HepG2 (cell line): Measurements from ENCODE around the gene SYNE2. TPM values are rescaled to one million over a fixed set of nuclear protein-coding genes. Genes with fewer than 3 reads are reported as not detected.

Experiments
- ATAC-seq: fragments of 200-7000 bp; cut with Tn5 transposase; 3 replicates; pipeline ENCODE4 v1.9.1; 2020; ENCODE audit warnings: mild to moderate bottlenecking, moderate library complexity
- BruUV-seq: library from RNA; stranded (reverse); fragments of 400-500 nt; replicated peaks from 2 replicates; lab custom pipeline; 2021; lab: Mats Ljungman, UMichigan
- CTCF ChIA-PET: fragments of 300-600 bp; formaldehyde crosslinking; extraction: SDS; loops from one replicate; lab custom pipeline; 2021; ENCODE audit warnings: low total read pairs, inconsistent platforms, low intra/inter-chr PET ratio; lab: Yijun Ruan, JAX
- POLR2A ChIA-PET: fragments of 350-600 bp; sonication (Branson Sonifier 250); formaldehyde crosslinking; loops from one replicate; lab custom pipeline; 2020; ENCODE audit warnings: antibody characterized with exemption, inconsistent platforms; lab: Yijun Ruan, JAX
- DNase-seq: peaks from one replicate; pipeline ENCODE4 v3.0.0-alpha.2; 2015; ENCODE audit warnings: low spot score
- FAIRE-seq: peaks from 3 replicates; lab custom pipeline; 2011; peaks lifted over from hg19 to GRCh38; lab: Jason Lieb, UNC
- H2AFZ ChIP-seq: one replicate; pipeline ENCODE4 v1.6.1; 2011; ENCODE audit warnings: low read length, inconsistent platforms
- H3K27ac ChIP-seq: fragments of 300-600 bp; 3 replicates; pipeline ENCODE4 v1.8.0; 2011; ENCODE audit warnings: mixed run types, mild to moderate bottlenecking, mixed read lengths, low read length, inconsistent platforms; ENCODE audit not compliant: insufficient read depth; ENCODE audit errors: extremely low read length
- H3K27me3 ChIP-seq, 2 experiments: fragments of 200-600 bp in 1 of 2; 2 replicates in 1 of 2; 3 replicates in 1 of 2; pipeline versions ENCODE4 v1.6.0 to v1.8.0; 2011; ENCODE audit warnings: low read length in 2 of 2, mild to moderate bottlenecking in 2 of 2, moderate library complexity in 2 of 2, inconsistent platforms in 1 of 2; ENCODE audit not compliant: insufficient read depth in 2 of 2, control insufficient read depth in 1 of 2
- H3K36me3 ChIP-seq, 2 experiments: fragments of 200-600 bp in 1 of 2; replicated peaks in 1 of 2; 2 replicates in 1 of 2; 3 replicates in 1 of 2; pipeline versions ENCODE4 v1.5.1 to v1.8.0; 2011; ENCODE audit warnings: low read length in 2 of 2, inconsistent platforms in 1 of 2; ENCODE audit not compliant: insufficient read depth in 2 of 2, control insufficient read depth in 1 of 2
- H3K4me1 ChIP-seq: 2 replicates; pipeline ENCODE4 v1.5.1; 2012; ENCODE audit warnings: low read length, inconsistent platforms; ENCODE audit not compliant: insufficient read depth
- H3K4me2 ChIP-seq: 2 replicates; pipeline ENCODE4 v1.6.0; 2011; ENCODE audit warnings: low read depth, low read length, inconsistent platforms
- H3K4me3 ChIP-seq, 3 experiments: fragments of 200-600 bp in 1 of 3; sonication (generic), shearing (Covaris generic) in 1 of 3; replicated peaks in 1 of 3; 2 replicates each; pipeline ENCODE4 v1.5.1; 2011 to 2016; ENCODE audit warnings: low read length in 3 of 3, inconsistent platforms in 2 of 3, low read depth in 2 of 3, mild to moderate bottlenecking in 2 of 3, control low read depth in 1 of 3, mixed read lengths in 1 of 3; ENCODE audit not compliant: insufficient read depth in 1 of 3
- H3K79me2 ChIP-seq: one replicate; pipeline ENCODE4 v1.6.1; 2011; ENCODE audit warnings: low read length, inconsistent platforms; ENCODE audit not compliant: insufficient read depth
- H3K9ac ChIP-seq: 2 replicates; pipeline ENCODE4 v1.6.0; 2011; ENCODE audit warnings: mild to moderate bottlenecking, low read depth, low read length, inconsistent platforms; ENCODE audit not compliant: insufficient read depth
- H3K9me3 ChIP-seq: 2 replicates; pipeline ENCODE4 v1.5.1; 2012; ENCODE audit warnings: mild to moderate bottlenecking, low read length
- H4K20me1 ChIP-seq: 2 replicates; pipeline ENCODE4 v1.6.0; 2011; ENCODE audit warnings: inconsistent platforms, mild to moderate bottlenecking, low read length, moderate library complexity; ENCODE audit not compliant: insufficient read depth
- ARNT ChIP-seq: fragments of 450-650 bp; IDR thresholded peaks from 2 replicates; pipeline ENCODE4 v1.6.1; 2017
- HES4 ChIP-seq: sonication (generic); formaldehyde crosslinking; IDR thresholded peaks from 2 replicates; pipeline ENCODE4 v1.9.0; 2021; ENCODE audit warnings: mild to moderate bottlenecking, missing genetic modification reagents, borderline replicate concordance
- RBAK ChIP-seq: sonication (generic); formaldehyde crosslinking; IDR thresholded peaks from 2 replicates; pipeline ENCODE4 v1.5.1; 2020; ENCODE audit warnings: mild to moderate bottlenecking, missing genetic modification reagents
- SOX13 ChIP-seq, 3 experiments: fragments of 450-650 bp in 1 of 3; sonication (generic) in 1 of 3; formaldehyde crosslinking in 1 of 3; IDR thresholded peaks in 2 of 3; conservative IDR thresholded peaks in 1 of 3; 2 replicates each; pipeline versions ENCODE4 v1.5.0 to v1.6.1; 2016 to 2020; ENCODE audit warnings: antibody characterized with exemption in 1 of 3, mild to moderate bottlenecking in 1 of 3, missing compliant biosample characterization in 1 of 3, missing genetic modification reagents in 1 of 3, moderate library complexity in 1 of 3
- SRSF4 ChIP-seq: fragments of 200-400 bp; formaldehyde crosslinking; IDR thresholded peaks from one replicate; pipeline ENCODE4 v1.6.1; 2018; ENCODE audit warnings: mild to moderate bottlenecking, low read depth, low read length, moderate library complexity; ENCODE audit not compliant: poor library complexity, severe bottlenecking
- ZBTB20 ChIP-seq: sonication (generic); formaldehyde crosslinking; IDR thresholded peaks from 2 replicates; pipeline ENCODE4 v1.8.1; 2023; ENCODE audit warnings: missing genetic modification reagents, low read depth, mild to moderate bottlenecking, borderline replicate concordance
- ZNF235 ChIP-seq: sonication (generic); formaldehyde crosslinking; IDR thresholded peaks from 2 replicates; pipeline ENCODE4 v1.8.1; 2023; ENCODE audit warnings: mild to moderate bottlenecking, missing genetic modification reagents, borderline replicate concordance
- ZNF550 ChIP-seq: sonication (generic); formaldehyde crosslinking; IDR thresholded peaks from 2 replicates; pipeline ENCODE4 v1.4.0; 2020; ENCODE audit warnings: mild to moderate bottlenecking, missing genetic modification reagents, borderline replicate concordance
- ZNF674 ChIP-seq: sonication (generic); formaldehyde crosslinking; IDR thresholded peaks from 2 replicates; pipeline ENCODE4 v1.5.0; 2020; ENCODE audit warnings: low read depth, mild to moderate bottlenecking, missing genetic modification reagents
- ZNF775 ChIP-seq: sonication (generic); formaldehyde crosslinking; IDR thresholded peaks from 2 replicates; pipeline ENCODE4 v1.4.0; 2020; ENCODE audit warnings: missing genetic modification reagents, mild to moderate bottlenecking, moderate library complexity, borderline replicate concordance
- WGBS: methylation state at CpG from one replicate; pipeline ENCODE4 v1.1.6; 2017; ENCODE audit warnings: low lambda C conversion rate; 5-methylcytosine and 5-hydroxymethylcytosine counted together
- in situ Hi-C: cut with HindIII; loops from 2 replicates; pipeline ENCODE4 v1.10.0; 2017; ENCODE audit warnings: low pct_unique_long_range_greater_than_20kb; ENCODE audit not compliant: extremely low pct_ligation_motif_present
- intact Hi-C: fragments of 100-400 bp; cut with micrococcal nuclease; formaldehyde crosslinking; loops from one replicate; pipeline ENCODE4 v1.10.0; 2022; ENCODE audit not compliant: unreplicated experiment
- polyA plus RNA-seq, 8 experiments: library from polyadenylated mRNA; depleted of rRNA in 3 of 8; stranded (reverse) in 7 of 8; unstranded in 1 of 8; fragments of >200 nt; fragmentation: Illumina TruSeq in 4 of 8; extraction: Trizol in 4 of 8; gene quantifications; 2 replicates each; pipeline versions ENCODE4 v1.2.1 to v1.2.3, GENCODE V29; 2011 to 2016; ENCODE audit warnings: low read depth in 4 of 8, missing spikeins in 1 of 8, mixed read lengths in 1 of 8; ENCODE audit not compliant: insufficient read depth in 1 of 8
- total RNA-seq, 5 experiments: library from RNA; depleted of rRNA; stranded (reverse); fragments of >200 nt; fragmentation: Illumina TruSeq; extraction: Trizol; gene quantifications; 2 replicates each; pipeline ENCODE4 v1.2.3, GENCODE V29; 2016; ENCODE audit warnings: low read depth in 1 of 5
- TF ChIP-seq, protein P1 (sequence below): sonication (generic); formaldehyde crosslinking; IDR thresholded peaks from 2 replicates; pipeline ENCODE4 v1.4.0; 2020; ENCODE audit warnings: mild to moderate bottlenecking, missing genetic modification reagents, borderline replicate concordance
- TF ChIP-seq, protein P2 (sequence below): IDR thresholded peaks from 2 replicates; pipeline ENCODE4 v1.6.1; 2016; ENCODE audit warnings: missing biosample characterization, missing genetic modification reagents, low read depth
- TF ChIP-seq, protein P3 (sequence below): IDR thresholded peaks from 2 replicates; pipeline ENCODE4 v1.6.1; 2018; ENCODE audit warnings: missing genetic modification reagents, mild to moderate bottlenecking, missing compliant biosample characterization

The SYNE2 gene
- total and polyA plus RNA-seq, 2 of the 13 experiments (the other 11 are each of a cell fraction or from before 2014, with no cell fraction given), result 6.2 to 13.3 TPM

DNA sequence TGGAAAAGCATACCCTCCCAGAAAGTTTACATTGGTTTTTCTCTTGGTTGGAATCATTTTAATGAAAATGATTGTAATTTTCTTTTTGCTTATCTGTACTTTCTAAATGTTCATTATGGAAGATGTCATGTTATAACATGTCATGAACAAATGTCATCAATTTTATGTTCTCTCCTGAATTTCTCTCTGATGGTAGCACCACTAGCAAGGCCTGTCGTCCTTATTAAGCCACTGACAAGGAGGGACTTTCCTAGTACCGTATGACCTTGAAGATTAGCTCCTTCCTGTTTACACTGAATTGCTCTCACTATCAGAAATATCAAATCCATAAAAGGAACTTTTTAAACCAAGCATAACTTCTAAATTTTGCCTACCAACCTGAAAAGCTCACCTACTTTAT is 342.4 kb downstream of the SYNE2 start (continued):
- no peak for TF ChIP-seq SOX13 (IDR thresholded peaks at IDR 0.05)
- no peak for TF ChIP-seq SOX13 (CRISPR knock-in tag; conservative IDR thresholded peaks at IDR 0.05 in 1 of 2, IDR thresholded peaks at IDR 0.05 in 1 of 2)
- TF ChIP-seq ZNF775 (CRISPR knock-in tag), result no peak
- TF ChIP-seq HES4 (CRISPR knock-in tag), result no peak
- TF ChIP-seq, all 625 proteins: peak for 0

DNA sequence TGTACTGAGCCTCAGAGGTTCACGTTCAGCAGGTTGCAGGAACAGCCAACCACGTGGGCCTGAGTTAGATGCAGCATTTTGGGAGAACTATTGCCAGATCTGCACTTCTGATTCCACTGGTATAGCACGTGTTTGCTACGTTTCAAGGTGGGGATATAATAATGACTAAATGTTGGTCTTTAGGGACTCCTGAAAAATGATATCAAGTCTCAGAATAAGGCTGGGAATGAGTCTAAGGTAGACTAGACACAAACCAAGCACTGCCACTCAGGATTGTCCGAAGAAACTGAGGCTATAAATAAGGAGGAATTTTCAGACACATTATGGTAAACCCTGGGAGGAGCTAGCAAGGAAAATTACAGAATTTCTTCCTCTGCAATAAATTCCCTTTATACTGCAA is 343.3 kb downstream of the SYNE2 start:
- in situ Hi-C loops, result no loop called here
- no peaks in the 10 kb centered on the region for H3K27me3 ChIP-seq
- no peaks in the 10 kb centered on the region for H4K20me1 ChIP-seq
- H3K9ac ChIP-seq, result no peak overlapping the region
- H3K4me2 ChIP-seq, result no peak overlapping the region
- no peak for TF ChIP-seq ZNF550 (CRISPR knock-in tag)
- no peak for TF ChIP-seq ZNF674 (CRISPR knock-in tag)
- TF ChIP-seq, protein P1, sequence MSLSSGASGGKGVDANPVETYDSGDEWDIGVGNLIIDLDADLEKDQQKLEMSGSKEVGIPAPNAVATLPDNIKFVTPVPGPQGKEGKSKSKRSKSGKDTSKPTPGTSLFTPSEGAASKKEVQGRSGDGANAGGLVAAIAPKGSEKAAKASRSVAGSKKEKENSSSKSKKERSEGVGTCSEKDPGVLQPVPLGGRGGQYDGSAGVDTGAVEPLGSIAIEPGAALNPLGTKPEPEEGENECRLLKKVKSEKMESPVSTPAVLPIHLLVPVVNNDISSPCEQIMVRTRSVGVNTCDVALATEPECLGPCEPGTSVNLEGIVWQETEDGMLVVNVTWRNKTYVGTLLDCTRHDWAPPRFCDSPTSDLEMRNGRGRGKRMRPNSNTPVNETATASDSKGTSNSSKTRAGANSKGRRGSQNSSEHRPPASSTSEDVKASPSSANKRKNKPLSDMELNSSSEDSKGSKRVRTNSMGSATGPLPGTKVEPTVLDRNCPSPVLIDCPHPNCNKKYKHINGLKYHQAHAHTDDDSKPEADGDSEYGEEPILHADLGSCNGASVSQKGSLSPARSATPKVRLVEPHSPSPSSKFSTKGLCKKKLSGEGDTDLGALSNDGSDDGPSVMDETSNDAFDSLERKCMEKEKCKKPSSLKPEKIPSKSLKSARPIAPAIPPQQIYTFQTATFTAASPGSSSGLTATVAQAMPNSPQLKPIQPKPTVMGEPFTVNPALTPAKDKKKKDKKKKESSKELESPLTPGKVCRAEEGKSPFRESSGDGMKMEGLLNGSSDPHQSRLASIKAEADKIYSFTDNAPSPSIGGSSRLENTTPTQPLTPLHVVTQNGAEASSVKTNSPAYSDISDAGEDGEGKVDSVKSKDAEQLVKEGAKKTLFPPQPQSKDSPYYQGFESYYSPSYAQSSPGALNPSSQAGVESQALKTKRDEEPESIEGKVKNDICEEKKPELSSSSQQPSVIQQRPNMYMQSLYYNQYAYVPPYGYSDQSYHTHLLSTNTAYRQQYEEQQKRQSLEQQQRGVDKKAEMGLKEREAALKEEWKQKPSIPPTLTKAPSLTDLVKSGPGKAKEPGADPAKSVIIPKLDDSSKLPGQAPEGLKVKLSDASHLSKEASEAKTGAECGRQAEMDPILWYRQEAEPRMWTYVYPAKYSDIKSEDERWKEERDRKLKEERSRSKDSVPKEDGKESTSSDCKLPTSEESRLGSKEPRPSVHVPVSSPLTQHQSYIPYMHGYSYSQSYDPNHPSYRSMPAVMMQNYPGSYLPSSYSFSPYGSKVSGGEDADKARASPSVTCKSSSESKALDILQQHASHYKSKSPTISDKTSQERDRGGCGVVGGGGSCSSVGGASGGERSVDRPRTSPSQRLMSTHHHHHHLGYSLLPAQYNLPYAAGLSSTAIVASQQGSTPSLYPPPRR (CRISPR knock-in tag), result no peak
- TF ChIP-seq, protein P2, sequence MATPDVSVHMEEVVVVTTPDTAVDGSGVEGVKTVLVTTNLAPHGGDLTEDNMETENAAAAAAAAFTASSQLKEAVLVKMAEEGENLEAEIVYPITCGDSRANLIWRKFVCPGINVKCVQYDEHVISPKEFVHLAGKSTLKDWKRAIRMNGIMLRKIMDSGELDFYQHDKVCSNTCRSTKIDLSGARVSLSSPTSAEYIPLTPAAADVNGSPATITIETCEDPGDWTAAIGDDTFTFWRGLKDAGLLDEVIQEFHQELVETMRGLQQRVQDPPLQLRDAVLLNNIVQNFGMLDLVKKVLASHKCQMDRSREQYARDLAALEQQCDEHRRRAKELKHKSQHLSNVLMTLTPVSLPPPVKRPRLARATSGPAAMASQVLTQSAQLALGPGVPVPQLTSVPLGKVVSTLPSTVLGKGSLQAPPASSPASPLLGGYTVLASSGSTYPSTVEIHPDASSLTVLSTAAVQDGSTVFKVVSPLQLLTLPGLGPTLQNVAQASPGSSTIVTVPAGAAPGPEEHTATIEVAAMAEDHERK (CRISPR knock-in tag), result no peak
- no peak for TF ChIP-seq SRSF4
- TF ChIP-seq, protein P3, sequence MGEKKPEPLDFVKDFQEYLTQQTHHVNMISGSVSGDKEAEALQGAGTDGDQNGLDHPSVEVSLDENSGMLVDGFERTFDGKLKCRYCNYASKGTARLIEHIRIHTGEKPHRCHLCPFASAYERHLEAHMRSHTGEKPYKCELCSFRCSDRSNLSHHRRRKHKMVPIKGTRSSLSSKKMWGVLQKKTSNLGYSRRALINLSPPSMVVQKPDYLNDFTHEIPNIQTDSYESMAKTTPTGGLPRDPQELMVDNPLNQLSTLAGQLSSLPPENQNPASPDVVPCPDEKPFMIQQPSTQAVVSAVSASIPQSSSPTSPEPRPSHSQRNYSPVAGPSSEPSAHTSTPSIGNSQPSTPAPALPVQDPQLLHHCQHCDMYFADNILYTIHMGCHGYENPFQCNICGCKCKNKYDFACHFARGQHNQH (CRISPR knock-in tag), result no peak
- no peak for TF ChIP-seq RBAK (CRISPR knock-in tag)
- TF ChIP-seq ZNF235, result no peak
- TF ChIP-seq ARNT, result no peak
- no peak for TF ChIP-seq ZBTB20 (CRISPR knock-in tag)
- DNase-seq (no peak), ATAC-seq (no peak), FAIRE-seq (no peak)
- intact Hi-C loops, result no loop called here
- BruUV-seq, result no TSS peak
- ChIA-PET POLR2A (no interaction called here), CTCF (no interaction called here)
- H3K36me3 ChIP-seq, result no peaks in the 10 kb centered on the region
- no peak overlapping the region for H3K4me3 ChIP-seq
- H3K4me1 ChIP-seq, result peaks cover 13% of the 10 kb centered on the region
- H3K27ac ChIP-seq, result no peak overlapping the region
- H3K79me2 ChIP-seq, result no peaks in the 10 kb centered on the region
- WGBS, result 76% methylated on average over 5 of the region's 5 CpGs
- H3K9me3 ChIP-seq, result no peaks in the 10 kb centered on the region
- no peak overlapping the region for H2AFZ ChIP-seq
